SU-DHL-6 (cell line): Measurements from ENCODE around the gene NAV2.

Experiments used
- H2AFZ ChIP-seq: fragments of 200-600 bp; sonication (generic); 2 replicates; pipeline ENCODE4 v1.6.1; 2014; ENCODE audit warnings: low read depth, mild to moderate bottlenecking, moderate library complexity, mixed read lengths, antibody characterized with exemption, low read length; ENCODE audit not compliant: severe bottlenecking
- H3F3A ChIP-seq: fragments of 200-600 bp; shearing (Covaris generic); 2 replicates; pipeline ENCODE4 v1.6.0; 2016; ENCODE audit warnings: antibody characterized with exemption, mild to moderate bottlenecking; ENCODE audit not compliant: insufficient read depth
- H3K27ac ChIP-seq: fragments of 200-600 bp; sonication (generic); 2 replicates; pipeline ENCODE4 v1.5.1; 2016; ENCODE audit warnings: low read depth, mild to moderate bottlenecking, low read length, moderate library complexity, mixed read lengths
- H3K27me3 ChIP-seq: fragments of 200-600 bp; sonication (generic), shearing (Covaris generic); 2 replicates; pipeline ENCODE4 v1.6.0; 2014; ENCODE audit warnings: mild to moderate bottlenecking, low read length
- H3K36me3 ChIP-seq: fragments of 200-600 bp; sonication (generic); 2 replicates; pipeline ENCODE4 v1.6.1; 2014; ENCODE audit warnings: mild to moderate bottlenecking, low read length, mixed read lengths
- H3K4me2 ChIP-seq: fragments of 300-600, 200-600 bp; shearing (Covaris generic), sonication (generic); 2 replicates; pipeline ENCODE4 v1.6.0; 2014; ENCODE audit warnings: low read length, low read depth, mild to moderate bottlenecking; ENCODE audit not compliant: poor library complexity, severe bottlenecking
- H3K4me3 ChIP-seq: fragments of 200-600 bp; sonication (generic); 2 replicates; pipeline ENCODE4 v1.5.1; 2014; ENCODE audit warnings: antibody characterized with exemption, low read length, mild to moderate bottlenecking, mixed read lengths; ENCODE audit not compliant: insufficient read depth, poor library complexity, severe bottlenecking
- H3K79me2 ChIP-seq: fragments of 200-600 bp; sonication (generic); 2 replicates; pipeline ENCODE4 v1.6.1; 2014; ENCODE audit warnings: mild to moderate bottlenecking, low read length, moderate library complexity; ENCODE audit not compliant: insufficient read depth
- H3K9ac ChIP-seq: fragments of 200-600 bp; sonication (generic); 2 replicates; pipeline ENCODE4 v1.7.0; 2014; ENCODE audit warnings: mild to moderate bottlenecking, low read length
- H3K9me2 ChIP-seq: fragments of 200-600 bp; sonication (generic); replicated peaks from 2 replicates; pipeline ENCODE4 v1.6.1; 2014; ENCODE audit warnings: low read length; ENCODE audit not compliant: insufficient read depth
- H3K9me3 ChIP-seq: fragments of 200-600 bp; sonication (generic); 2 replicates; pipeline ENCODE4 v1.6.1; 2014; ENCODE audit warnings: low read length, mixed read lengths; ENCODE audit not compliant: insufficient read depth
- H4K20me1 ChIP-seq: fragments of 200-600 bp; sonication (generic); 2 replicates; pipeline ENCODE4 v1.6.1; 2014; ENCODE audit warnings: low read depth, mild to moderate bottlenecking, antibody characterized with exemption, low read length, moderate library complexity, mixed read lengths
- CTCF ChIP-seq: fragments of 200-600 bp; sonication (generic); IDR thresholded peaks from one replicate; pipeline ENCODE4 v1.5.1; 2017; ENCODE audit warnings: antibody characterized with exemption, mild to moderate bottlenecking, low read length, moderate library complexity; ENCODE audit not compliant: insufficient read depth, poor library complexity, severe bottlenecking
- EZH2phosphoT487 ChIP-seq: fragments of 200-600 bp; sonication (generic), shearing (Covaris generic); conservative IDR thresholded peaks from 2 replicates; pipeline ENCODE4 v1.6.1; 2018; ENCODE audit warnings: mild to moderate bottlenecking, antibody characterized with exemption, low read length, moderate library complexity, mixed read lengths

NAV2 gene

GRCh38 chr11:19800714-19801519 lies 88.3 kb downstream of the NAV2 start:
- Histone ChIP-seq H3K4me2 (no peak overlapping the region), H3K36me3 (no peaks in the 10 kb centered on the region), H3K9ac (no peak overlapping the region), H3K9me3 (no peaks in the 10 kb centered on the region), H3K4me3 (no peak overlapping the region), H3F3A (no peaks in the 10 kb centered on the region), H2AFZ (no peak overlapping the region), H3K27ac (no peak overlapping the region), H3K79me2 (no peaks in the 10 kb centered on the region), H3K27me3 (no peaks in the 10 kb centered on the region), H4K20me1 (no peaks in the 10 kb centered on the region), H3K9me2 (no peaks in the 10 kb centered on the region)
- TF ChIP-seq CTCF (no peak), EZH2phosphoT487 (no peak)

GRCh38 chr11:19802773-19803293 lies 90.2 kb downstream of the NAV2 start:
- Histone ChIP-seq H3K79me2 (no peaks in the 10 kb centered on the region), H3K9ac (no peak overlapping the region), H3K9me2 (no peaks in the 10 kb centered on the region), H3K36me3 (no peaks in the 10 kb centered on the region), H3K27me3 (no peaks in the 10 kb centered on the region), H4K20me1 (no peaks in the 10 kb centered on the region), H3K27ac (no peak overlapping the region), H3F3A (no peaks in the 10 kb centered on the region), H3K9me3 (no peaks in the 10 kb centered on the region), H3K4me3 (no peak overlapping the region), H2AFZ (no peak overlapping the region), H3K4me2 (no peak overlapping the region)
- TF ChIP-seq EZH2phosphoT487: no peak

- H3F3A ChIP-seq: no peaks in the 10 kb centered on the region
- H3K9me2 ChIP-seq: no peaks in the 10 kb centered on the region
- H3K27me3 ChIP-seq: no peaks in the 10 kb centered on the region
- no peak overlapping the region for H2AFZ ChIP-seq
- no peak overlapping the region for H3K9ac ChIP-seq
- no peaks in the 10 kb centered on the region for H3K36me3 ChIP-seq
- no peak overlapping the region for H3K4me2 ChIP-seq
- TF ChIP-seq CTCF (no peak), EZH2phosphoT487 (no peak)
- H4K20me1 ChIP-seq: no peaks in the 10 kb centered on the region
- no peaks in the 10 kb centered on the region for H3K79me2 ChIP-seq
- no peak overlapping the region for H3K27ac ChIP-seq
- no peaks in the 10 kb centered on the region for H3K9me3 ChIP-seq
- H3K4me3 ChIP-seq: no peak overlapping the region
Observed at GRCh38 chr11:19803506-19803998, 90.9 kb downstream of the NAV2 start.

- Histone ChIP-seq H4K20me1 (no peaks in the 10 kb centered on the region), H3K79me2 (no peaks in the 10 kb centered on the region), H3K9me2 (no peaks in the 10 kb centered on the region), H3F3A (no peaks in the 10 kb centered on the region), H3K27me3 (no peaks in the 10 kb centered on the region), H3K9me3 (no peaks in the 10 kb centered on the region), H3K9ac (no peak overlapping the region), H3K4me3 (no peak overlapping the region), H3K36me3 (no peaks in the 10 kb centered on the region), H3K4me2 (no peak overlapping the region), H2AFZ (no peak overlapping the region), H3K27ac (no peak overlapping the region)
- TF ChIP-seq CTCF (no peak), EZH2phosphoT487 (no peak)
Observed at GRCh38 chr11:19805376-19805775, 92.7 kb downstream of the NAV2 start.
